Esophagus squamous epithelium (tissue), 5 donors: ENCODE measurements around the gene FBLIM1. TPM values are rescaled to one million over a fixed set of nuclear protein-coding genes. Genes with fewer than 3 reads are reported as not detected.
A peak's percentile ranks its signal among the peaks of the same experiment; 100 is the strongest.

ENCODE experiments used
- DNase-seq: peaks from one replicate; lab custom pipeline; 2025; lab: John Stamatoyannopoulos, UW
- H3K27ac ChIP-seq, 4 donors: fragments of 200-600 bp; sonication (generic); one replicate each; pipeline ENCODE4 v1.5.1; 2016 to 2019; ENCODE audit warnings: mild to moderate bottlenecking in 1 of 4
- H3K27me3 ChIP-seq, 4 donors: fragments of 200-600 bp; sonication (generic); 1 replicate in 3 of 4; 2 replicates in 1 of 4; pipeline versions ENCODE4 v1.5.1 to v1.6.0; 2017 to 2021; ENCODE audit warnings: antibody characterized with exemption in 1 of 4
- H3K36me3 ChIP-seq, 3 donors: fragments of 200-600 bp; sonication (generic); one replicate each; pipeline ENCODE4 v1.5.1; 2016 to 2019
- H3K4me1 ChIP-seq, 3 donors: fragments of 200-600 bp; sonication (generic); one replicate each; pipeline ENCODE4 v1.5.1; 2017 to 2019
- H3K4me3 ChIP-seq, 4 donors: fragments of 200-600 bp; sonication (generic); 1 replicate in 3 of 4; 2 replicates in 1 of 4; pipeline ENCODE4 v1.5.1; 2016 to 2019; ENCODE audit warnings: mild to moderate bottlenecking in 2 of 4, moderate library complexity in 1 of 4
- H3K9me3 ChIP-seq, 3 donors: fragments of 200-600 bp; sonication (generic); one replicate each; pipeline ENCODE4 v1.5.1; 2016 to 2019
- CTCF ChIP-seq, 6 experiments: fragments of 450-650 bp in 4 of 6; fragments of 200-600 bp in 2 of 6; sonication (generic) in 2 of 6; IDR thresholded peaks; one replicate each; pipeline ENCODE4 v1.5.1; 2016 to 2019; ENCODE audit warnings: antibody characterized with exemption in 6 of 6, mild to moderate bottlenecking in 4 of 6, moderate library complexity in 4 of 6
- POLR2A ChIP-seq, 4 donors: fragments of 450-650 bp; IDR thresholded peaks; one replicate each; pipeline ENCODE4 v1.6.1; 2017; ENCODE audit warnings: antibody characterized with exemption in 4 of 4, mild to moderate bottlenecking in 4 of 4, moderate library complexity in 3 of 4
- WGBS, 2 donors: methylation state at CpG; one replicate each; pipeline ENCODE4 v1.1.5; 2018; 5-methylcytosine and 5-hydroxymethylcytosine counted together
- intact Hi-C: fragments of 100-400 bp; cut with DNase I; formaldehyde crosslinking; loops from one replicate; pipeline ENCODE4 v1.15.0; 2022
- total RNA-seq, 4 donors: library from RNA; depleted of rRNA; stranded (reverse); fragments of >200 nt; gene quantifications; one replicate each; pipeline ENCODE4 v1.1.0, GENCODE V29; 2016
- donor health status: DM: yes; HTN: yes; CAD: no.

Gene FBLIM1
- total RNA-seq, 4 donors from 2014 or later = 28.2 to 46.0 (median 29.4) TPM

GRCh38 chr1:15739259-15739658, 19.3 kb upstream of the FBLIM1 start:
- intact Hi-C loops = no loop called here
- Histone ChIP-seq H3K36me3 (peaks cover 1 to 11% (median 8%) of the 10 kb centered on the region in 3 donors), H3K4me3 (no peak overlapping the region), H3K9me3 (no peaks in the 10 kb centered on the region), H3K4me1 (peaks cover 32 to 62% (median 34%) of the 10 kb centered on the region in 3 donors), H3K27me3 (no peaks in the 10 kb centered on the region), H3K27ac (peak overlapping the region in 1 of 4 donors; percentile 22)
- WGBS, 2 donors = 94 to 100% methylated on average over 1 to 8 of the region's 16 CpGs
- DNase-seq = no peak
- TF ChIP-seq CTCF (IDR thresholded peaks at IDR 0.05) (no peak), POLR2A (IDR thresholded peaks at IDR 0.05) (no peak)

- 70 to 79% methylated on average over 2 to 7 of the region's 7 CpGs for WGBS, 2 donors
- Histone ChIP-seq H3K9me3 (no peaks in the 10 kb centered on the region), H3K4me3 (no peak overlapping the region), H3K27me3 (no peaks in the 10 kb centered on the region), H3K36me3 (peaks cover 0 to 6% (median 3%) of the 10 kb centered on the region in 3 donors), H3K27ac (peak overlapping the region in 1 of 4 donors; percentile 9), H3K4me1 (peaks cover 30 to 57% (median 34%) of the 10 kb centered on the region in 3 donors)
- intact Hi-C loops = loop anchor here (10.0 kb wide), 1 partner anchor 145 kb away; no protein-coding TSS in a partner anchor
- no peak for DNase-seq
- TF ChIP-seq CTCF (IDR thresholded peaks at IDR 0.05) (peak in 1 of 6 experiments; percentile 6), POLR2A (IDR thresholded peaks at IDR 0.05) (no peak)
Observed at GRCh38 chr1:15739745-15740144, 18.9 kb upstream of the FBLIM1 start.

- H3K27me3 ChIP-seq = no peaks in the 10 kb centered on the region
- H3K36me3 ChIP-seq = no peaks in the 10 kb centered on the region
- H3K4me3 ChIP-seq = no peak overlapping the region
- 13 to 35% methylated on average over 3 to 11 of the region's 27 CpGs for WGBS, 2 donors
- DNase-seq = no peak
- peak overlapping the region in 2 of 4 donors; percentile 46 to 48 for H3K27ac ChIP-seq
- TF ChIP-seq CTCF (IDR thresholded peaks at IDR 0.05) (peak; percentile 72 to 96 (median 93)), POLR2A (IDR thresholded peaks at IDR 0.05) (no peak)
- peaks cover 17 to 42% (median 20%) of the 10 kb centered on the region in 3 donors for H3K4me1 ChIP-seq
- intact Hi-C loops = loop anchor here (10.0 kb wide), 1 partner anchor 146 kb away; no protein-coding TSS in a partner anchor
- no peaks in the 10 kb centered on the region for H3K9me3 ChIP-seq
Observed at GRCh38 chr1:15740924-15741850, 17.4 kb upstream of the FBLIM1 start.

- DNase-seq = no peak
- Histone ChIP-seq H3K27me3 (no peaks in the 10 kb centered on the region), H3K27ac (peak within 1 kb of the TSS in 2 of 4 donors; percentile 46 to 48), H3K4me3 (no peak within 1 kb of the TSS), H3K9me3 (no peaks in the 10 kb centered on the region), H3K4me1 (peaks cover 5 to 31% (median 9%) of the 10 kb centered on the region in 3 donors), H3K36me3 (no peaks in the 10 kb centered on the region)
- WGBS, 2 donors = 36 to 44% methylated on average over 13 to 14 of the region's 14 CpGs
- intact Hi-C loops = loop anchor here (10.0 kb wide), 1 partner anchor 148 kb away; no protein-coding TSS in a partner anchor
- TF ChIP-seq CTCF (IDR thresholded peaks at IDR 0.05) = no peak
- no peak for TF ChIP-seq POLR2A (IDR thresholded peaks at IDR 0.05)
Observed at GRCh38 chr1:15742339-15742801, 16.2 kb upstream of the FBLIM1 start, which contains the start of gene TMEM82. TSS of gene TMEM82 (plus strand) at chr1:15742499. CDS start at chr1:15742560, 61 bp downstream.
